ENCODE measurements around the gene MED20.

GRCh38 chr6:41967312-41968287, 46.7 kb upstream of the MED20 start:
- TF ChIP-seq POLR2A (IDR thresholded peaks at IDR 0.05): no peak
- no peak for TF ChIP-seq CTCF (IDR thresholded peaks at IDR 0.05)
- no peak for TF ChIP-seq EP300 (IDR thresholded peaks at IDR 0.05)
